ENCODE results near the gene DCAF6. TPM values are rescaled to one million over a fixed set of nuclear protein-coding genes. Genes with fewer than 3 reads are reported as not detected.
A peak's percentile ranks its signal among the peaks of the same experiment; 100 is the strongest.

DCAF6 gene
- total RNA-seq, 1 donor from 2014 or later = 28.1 TPM

GRCh38 chr1:168001213-168001612 is 64.7 kb downstream of the DCAF6 start:
- H3K27ac Mint-ChIP-seq (ENCODE audit: unreplicated experiment) = no peak overlapping the region
- TF ChIP-seq CTCF (IDR thresholded peaks at IDR 0.05; ENCODE audit: partially characterized antibody, unreplicated experiment) = no peak
- H3K4me3 Mint-ChIP-seq (ENCODE audit: unreplicated experiment) = no peak overlapping the region
- no peaks in the 10 kb centered on the region for H3K36me3 Mint-ChIP-seq (ENCODE audit: unreplicated experiment)
- no peak for DNase-seq
- H3K4me1 Mint-ChIP-seq (ENCODE audit: low read depth, unreplicated experiment) = peaks cover 11% of the 10 kb centered on the region
- no peaks in the 10 kb centered on the region for H3K27me3 Mint-ChIP-seq (ENCODE audit: unreplicated experiment)
- H3K9me3 Mint-ChIP-seq (ENCODE audit: unreplicated experiment) = no peaks in the 10 kb centered on the region

- Mint-ChIP-seq H3K9me3 (ENCODE audit: unreplicated experiment) (peaks cover 2% of the 10 kb centered on the region), H3K4me3 (ENCODE audit: unreplicated experiment) (no peak overlapping the region), H3K36me3 (ENCODE audit: unreplicated experiment) (no peaks in the 10 kb centered on the region), H3K4me1 (ENCODE audit: low read depth, unreplicated experiment) (peaks cover 7% of the 10 kb centered on the region), H3K27me3 (ENCODE audit: unreplicated experiment) (peaks cover 3% of the 10 kb centered on the region), H3K27ac (ENCODE audit: unreplicated experiment) (peak overlapping the region; percentile 69)
- no peak for DNase-seq
- TF ChIP-seq CTCF (IDR thresholded peaks at IDR 0.05; ENCODE audit: partially characterized antibody, unreplicated experiment) = no peak
Observed at GRCh38 chr1:168004531-168004930, 68.0 kb downstream of the DCAF6 start.

- peaks cover 5% of the 10 kb centered on the region for H3K4me1 Mint-ChIP-seq (ENCODE audit: low read depth, unreplicated experiment)
- no peak overlapping the region for H3K27ac Mint-ChIP-seq (ENCODE audit: unreplicated experiment)
- peaks cover 3% of the 10 kb centered on the region for H3K27me3 Mint-ChIP-seq (ENCODE audit: unreplicated experiment)
- no peaks in the 10 kb centered on the region for H3K36me3 Mint-ChIP-seq (ENCODE audit: unreplicated experiment)
- no peak for TF ChIP-seq CTCF (IDR thresholded peaks at IDR 0.05; ENCODE audit: partially characterized antibody, unreplicated experiment)
- peaks cover 2% of the 10 kb centered on the region for H3K9me3 Mint-ChIP-seq (ENCODE audit: unreplicated experiment)
- no peak overlapping the region for H3K4me3 Mint-ChIP-seq (ENCODE audit: unreplicated experiment)
- DNase-seq = no peak
Observed at GRCh38 chr1:168005529-168005928, 69.0 kb downstream of the DCAF6 start.

GRCh38 chr1:168007691-168008090 is 71.2 kb downstream of the DCAF6 start:
- Mint-ChIP-seq H3K4me1 (ENCODE audit: low read depth, unreplicated experiment) (peaks cover 5% of the 10 kb centered on the region), H3K27ac (ENCODE audit: unreplicated experiment) (no peak overlapping the region), H3K4me3 (ENCODE audit: unreplicated experiment) (no peak overlapping the region), H3K9me3 (ENCODE audit: unreplicated experiment) (peaks cover 2% of the 10 kb centered on the region), H3K36me3 (ENCODE audit: unreplicated experiment) (no peaks in the 10 kb centered on the region), H3K27me3 (ENCODE audit: unreplicated experiment) (peaks cover 3% of the 10 kb centered on the region)
- no peak for DNase-seq
- no peak for TF ChIP-seq CTCF (IDR thresholded peaks at IDR 0.05; ENCODE audit: partially characterized antibody, unreplicated experiment)

- Mint-ChIP-seq H3K4me1 (ENCODE audit: low read depth, unreplicated experiment) (peaks cover 5% of the 10 kb centered on the region), H3K9me3 (ENCODE audit: unreplicated experiment) (peaks cover 2% of the 10 kb centered on the region), H3K36me3 (ENCODE audit: unreplicated experiment) (no peaks in the 10 kb centered on the region), H3K27me3 (ENCODE audit: unreplicated experiment) (peaks cover 3% of the 10 kb centered on the region), H3K27ac (ENCODE audit: unreplicated experiment) (no peak overlapping the region), H3K4me3 (ENCODE audit: unreplicated experiment) (no peak overlapping the region)
- no peak for TF ChIP-seq CTCF (IDR thresholded peaks at IDR 0.05; ENCODE audit: partially characterized antibody, unreplicated experiment)
- no peak for DNase-seq
Observed at GRCh38 chr1:168008595-168008994, 72.1 kb downstream of the DCAF6 start.
